ENCODE data around the gene SMAP2.

The SMAP2 gene

DNA sequence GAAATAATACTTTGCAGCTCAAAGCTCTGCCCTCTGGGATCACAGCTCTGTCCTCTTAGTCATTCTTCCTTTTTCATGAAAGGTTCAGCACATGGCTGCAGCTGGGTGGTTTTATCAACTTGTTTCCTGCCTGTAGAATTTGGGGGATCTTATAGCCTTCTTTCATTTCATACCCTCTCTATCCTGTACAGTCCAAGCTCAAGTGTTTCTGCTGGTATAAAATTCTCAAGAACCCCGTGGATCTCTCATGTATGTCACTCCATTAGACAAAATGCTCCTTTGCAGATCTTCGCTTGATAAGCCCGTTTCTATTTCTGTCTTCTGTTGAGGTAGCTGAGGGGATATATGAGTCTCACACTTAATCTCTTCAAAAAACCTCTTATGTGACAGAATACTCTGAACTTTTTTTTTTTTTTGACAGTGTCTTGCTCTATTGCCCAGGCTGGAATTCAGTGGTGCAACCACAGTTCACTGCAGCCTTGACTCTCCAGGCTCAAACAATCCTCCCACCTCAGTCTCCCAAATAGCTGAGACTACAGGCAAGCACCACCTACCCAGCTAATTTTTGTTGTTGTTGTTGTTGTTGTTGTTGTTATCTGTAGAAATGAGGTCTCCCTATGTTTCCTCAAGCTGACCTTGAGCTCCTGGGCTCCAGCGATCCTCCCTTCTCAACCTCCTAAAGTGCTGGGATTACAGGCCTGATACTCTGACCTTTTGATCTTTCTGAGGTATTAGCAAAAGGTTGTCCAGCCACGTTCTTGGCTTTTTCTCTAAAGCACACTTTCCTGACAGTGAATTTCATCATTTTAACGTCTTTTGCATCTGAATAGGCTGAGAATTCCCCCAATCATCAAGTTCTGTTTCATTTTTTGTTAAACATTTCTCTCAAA lies 31.8 kb upstream of the SMAP2 start:
- no peak for TF ChIP-seq RAD21 (IDR thresholded peaks at IDR 0.05; ENCODE audit: low read depth)
- TF ChIP-seq NFIC (IDR thresholded peaks at IDR 0.05): no peak
- TF ChIP-seq EGR1 (IDR thresholded peaks at IDR 0.05): no peak
- TF ChIP-seq FOXM1 (IDR thresholded peaks at IDR 0.05; ENCODE audit: borderline replicate concordance, low read depth): no peak
- no peak for TF ChIP-seq MAX (IDR thresholded peaks at IDR 0.05)

GRCh38 chr1:40344597-40344996 lies 28.9 kb upstream of the SMAP2 start:
- TF ChIP-seq EP300 (IDR thresholded peaks at IDR 0.05; ENCODE audit: borderline replicate concordance) (no peak), CEBPB (IDR thresholded peaks at IDR 0.05) (no peak), NFIC (IDR thresholded peaks at IDR 0.05) (no peak), EGR1 (IDR thresholded peaks at IDR 0.05) (no peak), MAX (IDR thresholded peaks at IDR 0.05) (no peak), RAD21 (IDR thresholded peaks at IDR 0.05; ENCODE audit: low read depth) (no peak), USF1 (IDR thresholded peaks at IDR 0.05) (no peak), YY1 (IDR thresholded peaks at IDR 0.05; ENCODE audit: low read depth) (no peak), REST (IDR thresholded peaks at IDR 0.05; ENCODE audit: low read depth) (no peak), CREB1 (IDR thresholded peaks at IDR 0.05; ENCODE audit: low read depth) (no peak), ZBTB7A (IDR thresholded peaks at IDR 0.05; ENCODE audit: low read depth) (no peak), TAF1 (IDR thresholded peaks at IDR 0.05; ENCODE audit: low read depth) (no peak), TEAD4 (IDR thresholded peaks at IDR 0.05) (no peak), FOXM1 (IDR thresholded peaks at IDR 0.05; ENCODE audit: borderline replicate concordance, low read depth) (no peak)

GRCh38 chr1:40350391-40350790 lies 23.1 kb upstream of the SMAP2 start:
- TF ChIP-seq MAX (IDR thresholded peaks at IDR 0.05) (no peak), ZBTB7A (IDR thresholded peaks at IDR 0.05; ENCODE audit: low read depth) (no peak), TAF1 (IDR thresholded peaks at IDR 0.05; ENCODE audit: low read depth) (no peak), RAD21 (IDR thresholded peaks at IDR 0.05; ENCODE audit: low read depth) (no peak), TCF12 (IDR thresholded peaks at IDR 0.05; ENCODE audit: low read depth) (no peak), EP300 (IDR thresholded peaks at IDR 0.05; ENCODE audit: borderline replicate concordance) (no peak), TEAD4 (IDR thresholded peaks at IDR 0.05) (no peak), REST (IDR thresholded peaks at IDR 0.05; ENCODE audit: low read depth) (no peak), FOXM1 (IDR thresholded peaks at IDR 0.05; ENCODE audit: borderline replicate concordance, low read depth) (no peak), USF1 (IDR thresholded peaks at IDR 0.05) (no peak), CEBPB (IDR thresholded peaks at IDR 0.05) (no peak), YY1 (IDR thresholded peaks at IDR 0.05; ENCODE audit: low read depth) (no peak)

DNA sequence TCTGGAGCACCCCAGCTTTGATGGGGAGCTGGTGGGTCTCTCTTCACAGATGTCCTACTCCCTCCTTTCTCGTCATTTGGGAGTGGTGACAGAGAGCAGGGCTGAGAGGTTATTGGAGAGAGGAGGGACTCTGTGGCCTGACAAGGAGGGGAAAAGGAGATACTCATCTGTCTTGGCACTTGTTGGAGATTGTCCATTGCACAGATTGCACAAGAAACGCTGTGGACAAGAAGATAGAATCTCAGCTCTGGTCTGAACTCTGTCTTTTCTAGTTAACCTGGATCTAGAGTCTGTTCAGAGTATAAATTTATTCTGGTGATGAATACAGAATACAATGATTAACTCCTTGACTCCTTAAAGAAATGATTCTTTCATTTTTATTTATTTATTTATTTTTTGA lies 22.4 kb upstream of the SMAP2 start:
- TF ChIP-seq TEAD4 (IDR thresholded peaks at IDR 0.05) (no peak), TAF1 (IDR thresholded peaks at IDR 0.05; ENCODE audit: low read depth) (no peak), YY1 (IDR thresholded peaks at IDR 0.05; ENCODE audit: low read depth) (no peak), TCF12 (IDR thresholded peaks at IDR 0.05; ENCODE audit: low read depth) (no peak), CEBPB (IDR thresholded peaks at IDR 0.05) (no peak), ZBTB7A (IDR thresholded peaks at IDR 0.05; ENCODE audit: low read depth) (no peak)

DNA sequence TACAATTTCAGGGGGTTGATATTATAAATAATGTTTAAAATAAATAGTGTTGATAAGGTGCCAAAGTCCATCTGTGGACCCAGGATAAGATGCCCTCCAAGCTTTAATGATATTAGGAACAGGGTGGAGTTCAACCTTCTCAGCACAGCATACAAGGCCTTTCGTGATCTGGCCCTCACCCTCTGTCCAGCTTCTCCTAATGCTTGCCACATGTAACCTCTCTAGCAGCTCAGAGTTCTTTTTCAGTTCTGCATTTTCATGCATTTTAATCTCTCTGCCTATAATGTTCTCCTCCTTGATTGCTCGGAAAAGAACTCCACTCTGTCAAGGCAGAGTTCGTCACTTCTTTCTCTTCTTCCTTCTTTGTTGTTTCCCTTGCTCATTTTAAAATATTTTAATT lies 21.4 kb upstream of the SMAP2 start:
- TF ChIP-seq TEAD4 (IDR thresholded peaks at IDR 0.05) (no peak), EP300 (IDR thresholded peaks at IDR 0.05; ENCODE audit: borderline replicate concordance) (no peak), NFIC (IDR thresholded peaks at IDR 0.05) (no peak), USF1 (IDR thresholded peaks at IDR 0.05) (no peak), EGR1 (IDR thresholded peaks at IDR 0.05) (no peak), FOXM1 (IDR thresholded peaks at IDR 0.05; ENCODE audit: borderline replicate concordance, low read depth) (no peak), TAF1 (IDR thresholded peaks at IDR 0.05; ENCODE audit: low read depth) (no peak), REST (IDR thresholded peaks at IDR 0.05; ENCODE audit: low read depth) (no peak), CEBPB (IDR thresholded peaks at IDR 0.05) (no peak), TCF12 (IDR thresholded peaks at IDR 0.05; ENCODE audit: low read depth) (no peak), ZBTB7A (IDR thresholded peaks at IDR 0.05; ENCODE audit: low read depth) (no peak), CREB1 (IDR thresholded peaks at IDR 0.05; ENCODE audit: low read depth) (no peak), MAX (IDR thresholded peaks at IDR 0.05) (no peak), RAD21 (IDR thresholded peaks at IDR 0.05; ENCODE audit: low read depth) (no peak), YY1 (IDR thresholded peaks at IDR 0.05; ENCODE audit: low read depth) (no peak)

All from Ishikawa (cell line).